WTC11 (cell line): ENCODE results near the gene TFPI2. TPM values are rescaled to one million over a fixed set of nuclear protein-coding genes. Genes with fewer than 3 reads are reported as not detected.

Experiments
- ATAC-seq: fragments of 200-7000 bp; cut with Tn5 transposase; 2 replicates; pipeline ENCODE4 v1.10.0; 2021; ENCODE audit warnings: mild to moderate bottlenecking, moderate library complexity
- CTCF ChIA-PET: fragments of 300-600 bp; sonication (Branson Sonifier 250); formaldehyde crosslinking; loops from one replicate; lab custom pipeline; 2021; ENCODE audit warnings: antibody characterized with exemption; lab: Charles Lee
- POLR2A ChIA-PET: fragments of 350-600 bp; sonication (Branson Sonifier 250); formaldehyde crosslinking; loops from one replicate; lab custom pipeline; 2021; ENCODE audit warnings: antibody characterized with exemption; lab: Charles Lee
- DNase-seq: peaks from one replicate; pipeline ENCODE4 v3.0.0; 2021; ENCODE audit warnings: low spot score
- H3K27ac Mint-ChIP-seq: 2 replicates; pipeline ENCODE4 v1.8.0; 2021; ENCODE audit warnings: mixed read lengths
- H3K27me3 Mint-ChIP-seq: 2 replicates; pipeline ENCODE4 v1.8.0; 2021; ENCODE audit warnings: low read depth, mild to moderate bottlenecking, moderate library complexity, mixed read lengths
- H3K36me3 Mint-ChIP-seq: 2 replicates; pipeline ENCODE4 v1.8.0; 2021; ENCODE audit warnings: mixed read lengths
- H3K4me1 Mint-ChIP-seq: 2 replicates; pipeline ENCODE4 v1.8.0; 2022; ENCODE audit warnings: mixed read lengths
- H3K4me3 Mint-ChIP-seq: 2 replicates; pipeline ENCODE4 v1.8.0; 2021; ENCODE audit warnings: mild to moderate bottlenecking, moderate library complexity, mixed read lengths
- H3K9me3 Mint-ChIP-seq: 2 replicates; pipeline ENCODE4 v1.8.0; 2021; ENCODE audit warnings: mixed read lengths
- CBFB ChIP-seq: sonication (generic); formaldehyde crosslinking; IDR thresholded peaks from 2 replicates; pipeline ENCODE4 v1.8.1; 2022; ENCODE audit warnings: mild to moderate bottlenecking, low read depth, missing genetic modification reagents
- CREB1 ChIP-seq: sonication (generic); formaldehyde crosslinking; IDR thresholded peaks from 2 replicates; pipeline ENCODE4 v1.8.0; 2023; ENCODE audit warnings: mild to moderate bottlenecking, missing genetic modification reagents
- CREM ChIP-seq: sonication (generic); formaldehyde crosslinking; IDR thresholded peaks from 2 replicates; pipeline ENCODE4 v1.8.1; 2022; ENCODE audit warnings: mild to moderate bottlenecking, missing genetic modification reagents, moderate library complexity
- ELF4 ChIP-seq: sonication (generic); formaldehyde crosslinking; IDR thresholded peaks from 2 replicates; pipeline ENCODE4 v1.8.1; 2022; ENCODE audit warnings: low read depth, mild to moderate bottlenecking, moderate library complexity, missing genetic modification reagents
- FOXP1 ChIP-seq: sonication (generic); formaldehyde crosslinking; IDR thresholded peaks from 2 replicates; pipeline ENCODE4 v1.8.0; 2022; ENCODE audit warnings: missing genetic modification reagents, mild to moderate bottlenecking, moderate library complexity, borderline replicate concordance
- HMGA2 ChIP-seq: fragments of 250-450 bp; sonication (Bioruptor Pico); IDR thresholded peaks from 2 replicates; pipeline ENCODE4 v1.4.0; 2021; ENCODE audit warnings: mild to moderate bottlenecking, moderate library complexity
- JAZF1 ChIP-seq: fragments of 250-450 bp; sonication (Bioruptor Pico); IDR thresholded peaks from 2 replicates; pipeline ENCODE4 v1.9.0; 2021; ENCODE audit warnings: moderate library complexity, mild to moderate bottlenecking, inconsistent platforms
- JUN ChIP-seq: sonication (generic); formaldehyde crosslinking; IDR thresholded peaks from 2 replicates; pipeline ENCODE4 v1.8.0; 2023; ENCODE audit warnings: mild to moderate bottlenecking, missing genetic modification reagents
- NR2C2 ChIP-seq: sonication (generic); formaldehyde crosslinking; IDR thresholded peaks from 2 replicates; pipeline ENCODE4 v1.8.0; 2022; ENCODE audit warnings: mild to moderate bottlenecking, missing genetic modification reagents
- PRRX2 ChIP-seq: fragments of 250-450 bp; sonication (Bioruptor Pico); IDR thresholded peaks from 2 replicates; pipeline ENCODE4 v1.8.0; 2021; ENCODE audit warnings: mild to moderate bottlenecking
- RELA ChIP-seq: sonication (generic); formaldehyde crosslinking; IDR thresholded peaks from 2 replicates; pipeline ENCODE4 v1.8.1; 2022; ENCODE audit warnings: missing genetic modification reagents, mild to moderate bottlenecking, borderline replicate concordance
- SMAD4 ChIP-seq: sonication (generic); formaldehyde crosslinking; IDR thresholded peaks from 2 replicates; pipeline ENCODE4 v1.8.0; 2022; ENCODE audit warnings: mild to moderate bottlenecking, missing genetic modification reagents
- TEAD4 ChIP-seq: sonication (generic); formaldehyde crosslinking; IDR thresholded peaks from 2 replicates; pipeline ENCODE4 v1.8.0; 2022; ENCODE audit warnings: mild to moderate bottlenecking, missing genetic modification reagents
- ZBTB21 ChIP-seq: sonication (generic); formaldehyde crosslinking; IDR thresholded peaks from 2 replicates; pipeline ENCODE4 v1.8.1; 2023; ENCODE audit warnings: mild to moderate bottlenecking, missing genetic modification reagents, borderline replicate concordance
- ZNF138 ChIP-seq: sonication (generic); formaldehyde crosslinking; conservative IDR thresholded peaks from 2 replicates; pipeline ENCODE4 v1.8.1; 2022; ENCODE audit warnings: mild to moderate bottlenecking, moderate library complexity, missing genetic modification reagents
- ZNF263 ChIP-seq: sonication (generic); formaldehyde crosslinking; IDR thresholded peaks from 2 replicates; pipeline ENCODE4 v1.8.1; 2022; ENCODE audit warnings: low read depth, mild to moderate bottlenecking, moderate library complexity, missing genetic modification reagents
- total RNA-seq: library from RNA; stranded (reverse); gene quantifications from 3 replicates; pipeline ENCODE4 v1.2.3, GENCODE V29; 2021
- TF ChIP-seq, protein P1 (sequence below): fragments of 250-450 bp; sonication (Bioruptor Pico); IDR thresholded peaks from 2 replicates; pipeline ENCODE4 v1.8.0; 2021; ENCODE audit warnings: mild to moderate bottlenecking
- TF ChIP-seq, protein P2 (sequence below): fragments of 250-450 bp; sonication (Bioruptor Pico); IDR thresholded peaks from 2 replicates; pipeline ENCODE4 v1.9.0; 2021; ENCODE audit warnings: mild to moderate bottlenecking, borderline replicate concordance
- TF ChIP-seq, protein P3 (sequence below): sonication (generic); formaldehyde crosslinking; conservative IDR thresholded peaks from 2 replicates; pipeline ENCODE4 v1.8.1; 2023; ENCODE audit warnings: mild to moderate bottlenecking, low read depth, missing genetic modification reagents, moderate library complexity
- TF ChIP-seq, protein P4 (sequence below): sonication (generic); formaldehyde crosslinking; IDR thresholded peaks from 2 replicates; pipeline ENCODE4 v1.8.1; 2023; ENCODE audit warnings: mild to moderate bottlenecking, missing genetic modification reagents
- TF ChIP-seq, protein P5 (sequence below): sonication (generic); formaldehyde crosslinking; IDR thresholded peaks from 2 replicates; pipeline ENCODE4 v1.8.1; 2023; ENCODE audit warnings: mild to moderate bottlenecking, moderate library complexity, missing genetic modification reagents
- TF ChIP-seq, protein P6 (sequence below): sonication (generic); formaldehyde crosslinking; conservative IDR thresholded peaks from 2 replicates; pipeline ENCODE4 v1.8.1; 2022; ENCODE audit warnings: mild to moderate bottlenecking, missing genetic modification reagents
- TF ChIP-seq, protein P7 (sequence below): fragments of 250-450 bp; sonication (Bioruptor Pico); IDR thresholded peaks from 2 replicates; pipeline ENCODE4 v1.9.0; 2021; ENCODE audit warnings: mild to moderate bottlenecking

TFPI2 gene
- total RNA-seq, 1 experiment from 2014 or later, result 10.4 TPM

DNA sequence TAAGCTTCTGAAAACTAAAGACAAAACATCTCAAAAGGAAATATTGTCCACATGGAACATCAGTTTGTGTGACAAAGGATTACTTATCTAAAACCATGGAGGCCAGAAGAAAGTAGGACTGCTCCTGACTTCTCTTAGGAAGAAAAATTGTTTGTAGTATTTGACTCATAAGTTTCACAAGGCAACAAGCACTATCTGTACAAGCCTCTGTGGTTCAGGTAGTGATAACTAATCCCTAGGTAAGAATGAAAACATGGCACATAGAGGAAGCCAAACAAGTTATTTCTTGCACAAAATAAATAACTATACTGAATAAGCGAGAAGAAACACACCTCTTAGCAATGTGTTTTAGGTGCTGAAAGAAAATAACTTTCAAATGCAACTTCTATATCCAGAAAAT lies 30.3 kb downstream of the TFPI2 start:
- ATAC-seq, result no peak
- no peak for TF ChIP-seq HMGA2 (CRISPR knock-in tag)
- TF ChIP-seq, protein P1, sequence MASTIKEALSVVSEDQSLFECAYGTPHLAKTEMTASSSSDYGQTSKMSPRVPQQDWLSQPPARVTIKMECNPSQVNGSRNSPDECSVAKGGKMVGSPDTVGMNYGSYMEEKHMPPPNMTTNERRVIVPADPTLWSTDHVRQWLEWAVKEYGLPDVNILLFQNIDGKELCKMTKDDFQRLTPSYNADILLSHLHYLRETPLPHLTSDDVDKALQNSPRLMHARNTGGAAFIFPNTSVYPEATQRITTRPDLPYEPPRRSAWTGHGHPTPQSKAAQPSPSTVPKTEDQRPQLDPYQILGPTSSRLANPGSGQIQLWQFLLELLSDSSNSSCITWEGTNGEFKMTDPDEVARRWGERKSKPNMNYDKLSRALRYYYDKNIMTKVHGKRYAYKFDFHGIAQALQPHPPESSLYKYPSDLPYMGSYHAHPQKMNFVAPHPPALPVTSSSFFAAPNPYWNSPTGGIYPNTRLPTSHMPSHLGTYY (CRISPR knock-in tag), result no peak
- TF ChIP-seq, protein P2, sequence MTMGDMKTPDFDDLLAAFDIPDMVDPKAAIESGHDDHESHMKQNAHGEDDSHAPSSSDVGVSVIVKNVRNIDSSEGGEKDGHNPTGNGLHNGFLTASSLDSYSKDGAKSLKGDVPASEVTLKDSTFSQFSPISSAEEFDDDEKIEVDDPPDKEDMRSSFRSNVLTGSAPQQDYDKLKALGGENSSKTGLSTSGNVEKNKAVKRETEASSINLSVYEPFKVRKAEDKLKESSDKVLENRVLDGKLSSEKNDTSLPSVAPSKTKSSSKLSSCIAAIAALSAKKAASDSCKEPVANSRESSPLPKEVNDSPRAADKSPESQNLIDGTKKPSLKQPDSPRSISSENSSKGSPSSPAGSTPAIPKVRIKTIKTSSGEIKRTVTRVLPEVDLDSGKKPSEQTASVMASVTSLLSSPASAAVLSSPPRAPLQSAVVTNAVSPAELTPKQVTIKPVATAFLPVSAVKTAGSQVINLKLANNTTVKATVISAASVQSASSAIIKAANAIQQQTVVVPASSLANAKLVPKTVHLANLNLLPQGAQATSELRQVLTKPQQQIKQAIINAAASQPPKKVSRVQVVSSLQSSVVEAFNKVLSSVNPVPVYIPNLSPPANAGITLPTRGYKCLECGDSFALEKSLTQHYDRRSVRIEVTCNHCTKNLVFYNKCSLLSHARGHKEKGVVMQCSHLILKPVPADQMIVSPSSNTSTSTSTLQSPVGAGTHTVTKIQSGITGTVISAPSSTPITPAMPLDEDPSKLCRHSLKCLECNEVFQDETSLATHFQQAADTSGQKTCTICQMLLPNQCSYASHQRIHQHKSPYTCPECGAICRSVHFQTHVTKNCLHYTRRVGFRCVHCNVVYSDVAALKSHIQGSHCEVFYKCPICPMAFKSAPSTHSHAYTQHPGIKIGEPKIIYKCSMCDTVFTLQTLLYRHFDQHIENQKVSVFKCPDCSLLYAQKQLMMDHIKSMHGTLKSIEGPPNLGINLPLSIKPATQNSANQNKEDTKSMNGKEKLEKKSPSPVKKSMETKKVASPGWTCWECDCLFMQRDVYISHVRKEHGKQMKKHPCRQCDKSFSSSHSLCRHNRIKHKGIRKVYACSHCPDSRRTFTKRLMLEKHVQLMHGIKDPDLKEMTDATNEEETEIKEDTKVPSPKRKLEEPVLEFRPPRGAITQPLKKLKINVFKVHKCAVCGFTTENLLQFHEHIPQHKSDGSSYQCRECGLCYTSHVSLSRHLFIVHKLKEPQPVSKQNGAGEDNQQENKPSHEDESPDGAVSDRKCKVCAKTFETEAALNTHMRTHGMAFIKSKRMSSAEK (CRISPR knock-in tag), result no peak
- TF ChIP-seq, protein P3, sequence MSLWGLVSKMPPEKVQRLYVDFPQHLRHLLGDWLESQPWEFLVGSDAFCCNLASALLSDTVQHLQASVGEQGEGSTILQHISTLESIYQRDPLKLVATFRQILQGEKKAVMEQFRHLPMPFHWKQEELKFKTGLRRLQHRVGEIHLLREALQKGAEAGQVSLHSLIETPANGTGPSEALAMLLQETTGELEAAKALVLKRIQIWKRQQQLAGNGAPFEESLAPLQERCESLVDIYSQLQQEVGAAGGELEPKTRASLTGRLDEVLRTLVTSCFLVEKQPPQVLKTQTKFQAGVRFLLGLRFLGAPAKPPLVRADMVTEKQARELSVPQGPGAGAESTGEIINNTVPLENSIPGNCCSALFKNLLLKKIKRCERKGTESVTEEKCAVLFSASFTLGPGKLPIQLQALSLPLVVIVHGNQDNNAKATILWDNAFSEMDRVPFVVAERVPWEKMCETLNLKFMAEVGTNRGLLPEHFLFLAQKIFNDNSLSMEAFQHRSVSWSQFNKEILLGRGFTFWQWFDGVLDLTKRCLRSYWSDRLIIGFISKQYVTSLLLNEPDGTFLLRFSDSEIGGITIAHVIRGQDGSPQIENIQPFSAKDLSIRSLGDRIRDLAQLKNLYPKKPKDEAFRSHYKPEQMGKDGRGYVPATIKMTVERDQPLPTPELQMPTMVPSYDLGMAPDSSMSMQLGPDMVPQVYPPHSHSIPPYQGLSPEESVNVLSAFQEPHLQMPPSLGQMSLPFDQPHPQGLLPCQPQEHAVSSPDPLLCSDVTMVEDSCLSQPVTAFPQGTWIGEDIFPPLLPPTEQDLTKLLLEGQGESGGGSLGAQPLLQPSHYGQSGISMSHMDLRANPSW, result no peak
- no peak for TF ChIP-seq TEAD4 (CRISPR knock-in tag)
- TF ChIP-seq JUN (CRISPR knock-in tag), result no peak
- TF ChIP-seq PRRX2, result no peak
- no peak for TF ChIP-seq FOXP1 (CRISPR knock-in tag)
- TF ChIP-seq NR2C2 (CRISPR knock-in tag), result no peak
- TF ChIP-seq SMAD4 (CRISPR knock-in tag), result no peak
- TF ChIP-seq CREB1 (CRISPR knock-in tag), result no peak
- TF ChIP-seq RELA (CRISPR knock-in tag), result no peak
- TF ChIP-seq ZBTB21, result no peak
- TF ChIP-seq ELF4, result no peak
- TF ChIP-seq ZNF138 (CRISPR knock-in tag), result no peak
- TF ChIP-seq JAZF1 (CRISPR knock-in tag), result no peak
- H3K9me3 Mint-ChIP-seq, result 0 out of 2 replicates have a peak, but pooled peaks cover 4% of the 10 kb centered on the region
- ChIA-PET POLR2A (no interaction called here), CTCF (no interaction called here)
- no peaks in the 10 kb centered on the region for H3K4me1 Mint-ChIP-seq
- H3K36me3 Mint-ChIP-seq, result no peaks in the 10 kb centered on the region
- H3K4me3 Mint-ChIP-seq, result no peak overlapping the region
- no peak for DNase-seq
- H3K27ac Mint-ChIP-seq, result no peak overlapping the region
- no peaks in the 10 kb centered on the region for H3K27me3 Mint-ChIP-seq

DNA sequence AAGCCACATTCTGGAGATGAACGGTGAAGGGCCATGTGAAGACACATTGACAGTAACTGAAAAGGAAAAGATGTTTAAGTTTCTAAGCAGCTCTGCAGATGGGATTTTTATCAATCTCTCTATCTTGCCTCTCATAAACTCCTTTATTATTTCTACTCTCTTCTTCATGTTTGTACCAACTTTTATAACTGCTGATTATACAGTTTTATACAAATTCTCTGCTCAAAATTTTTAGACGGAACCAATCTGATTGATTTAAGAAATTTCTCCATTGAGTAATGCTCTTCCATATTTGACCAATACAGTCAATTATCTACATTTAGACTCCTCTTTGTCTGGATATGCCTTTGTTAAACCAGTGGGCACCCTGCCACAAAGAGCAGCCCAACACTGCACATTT lies 31.7 kb downstream of the TFPI2 start:
- ATAC-seq (no peak), DNase-seq (no peak)
- CTCF ChIA-PET, result no interaction called here
- Mint-ChIP-seq H3K36me3 (no peaks in the 10 kb centered on the region), H3K9me3 (no peaks in the 10 kb centered on the region), H3K4me3 (no peak overlapping the region), H3K27ac (no peak overlapping the region), H3K4me1 (no peaks in the 10 kb centered on the region), H3K27me3 (no peaks in the 10 kb centered on the region; the same call in 1 of the 2 replicates)
- POLR2A ChIA-PET, result no interaction called here
- TF ChIP-seq ZNF263 (CRISPR knock-in tag), result no peak

DNA sequence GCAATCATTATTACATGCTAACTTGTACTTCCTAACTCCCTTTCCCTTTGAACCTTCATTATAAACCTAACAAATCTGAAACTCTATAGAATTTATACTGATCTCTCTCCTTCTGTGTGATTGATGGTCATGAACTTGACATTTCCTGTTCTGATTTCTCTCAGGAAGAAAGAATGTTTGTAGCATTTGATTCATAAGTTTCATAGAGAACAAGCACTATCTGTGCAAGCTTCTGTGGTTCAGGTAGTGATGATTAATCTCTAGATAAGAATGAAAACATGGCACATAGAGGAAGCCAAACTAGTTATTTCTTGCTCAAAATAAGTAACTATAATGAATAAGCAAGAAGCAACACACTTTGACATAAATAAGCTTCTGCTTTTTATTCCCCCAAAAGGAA lies 34.2 kb downstream of the TFPI2 start:
- no peak for ATAC-seq
- Mint-ChIP-seq H3K27me3 (no peaks in the 10 kb centered on the region; the same call in 1 of the 2 replicates), H3K27ac (no peak overlapping the region), H3K36me3 (no peaks in the 10 kb centered on the region), H3K4me1 (no peaks in the 10 kb centered on the region), H3K4me3 (no peak overlapping the region), H3K9me3 (no peaks in the 10 kb centered on the region)
- DNase-seq, result no peak
- ChIA-PET POLR2A (no interaction called here), CTCF (no interaction called here)
- TF ChIP-seq CBFB (CRISPR knock-in tag) (no peak), JUN (CRISPR knock-in tag) (no peak), CREM (CRISPR knock-in tag) (no peak)
- TF ChIP-seq, protein P4, sequence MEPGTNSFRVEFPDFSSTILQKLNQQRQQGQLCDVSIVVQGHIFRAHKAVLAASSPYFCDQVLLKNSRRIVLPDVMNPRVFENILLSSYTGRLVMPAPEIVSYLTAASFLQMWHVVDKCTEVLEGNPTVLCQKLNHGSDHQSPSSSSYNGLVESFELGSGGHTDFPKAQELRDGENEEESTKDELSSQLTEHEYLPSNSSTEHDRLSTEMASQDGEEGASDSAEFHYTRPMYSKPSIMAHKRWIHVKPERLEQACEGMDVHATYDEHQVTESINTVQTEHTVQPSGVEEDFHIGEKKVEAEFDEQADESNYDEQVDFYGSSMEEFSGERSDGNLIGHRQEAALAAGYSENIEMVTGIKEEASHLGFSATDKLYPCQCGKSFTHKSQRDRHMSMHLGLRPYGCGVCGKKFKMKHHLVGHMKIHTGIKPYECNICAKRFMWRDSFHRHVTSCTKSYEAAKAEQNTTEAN (CRISPR knock-in tag), result no peak
- TF ChIP-seq, protein P5, sequence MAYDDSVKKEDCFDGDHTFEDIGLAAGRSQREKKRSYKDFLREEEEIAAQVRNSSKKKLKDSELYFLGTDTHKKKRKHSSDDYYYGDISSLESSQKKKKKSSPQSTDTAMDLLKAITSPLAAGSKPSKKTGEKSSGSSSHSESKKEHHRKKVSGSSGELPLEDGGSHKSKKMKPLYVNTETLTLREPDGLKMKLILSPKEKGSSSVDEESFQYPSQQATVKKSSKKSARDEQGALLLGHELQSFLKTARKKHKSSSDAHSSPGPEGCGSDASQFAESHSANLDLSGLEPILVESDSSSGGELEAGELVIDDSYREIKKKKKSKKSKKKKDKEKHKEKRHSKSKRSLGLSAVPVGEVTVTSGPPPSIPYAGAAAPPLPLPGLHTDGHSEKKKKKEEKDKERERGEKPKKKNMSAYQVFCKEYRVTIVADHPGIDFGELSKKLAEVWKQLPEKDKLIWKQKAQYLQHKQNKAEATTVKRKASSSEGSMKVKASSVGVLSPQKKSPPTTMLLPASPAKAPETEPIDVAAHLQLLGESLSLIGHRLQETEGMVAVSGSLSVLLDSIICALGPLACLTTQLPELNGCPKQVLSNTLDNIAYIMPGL (CRISPR knock-in tag), result no peak
- TF ChIP-seq, protein P6, sequence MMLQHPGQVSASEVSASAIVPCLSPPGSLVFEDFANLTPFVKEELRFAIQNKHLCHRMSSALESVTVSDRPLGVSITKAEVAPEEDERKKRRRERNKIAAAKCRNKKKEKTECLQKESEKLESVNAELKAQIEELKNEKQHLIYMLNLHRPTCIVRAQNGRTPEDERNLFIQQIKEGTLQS (CRISPR knock-in tag), result no peak
- TF ChIP-seq, protein P7, sequence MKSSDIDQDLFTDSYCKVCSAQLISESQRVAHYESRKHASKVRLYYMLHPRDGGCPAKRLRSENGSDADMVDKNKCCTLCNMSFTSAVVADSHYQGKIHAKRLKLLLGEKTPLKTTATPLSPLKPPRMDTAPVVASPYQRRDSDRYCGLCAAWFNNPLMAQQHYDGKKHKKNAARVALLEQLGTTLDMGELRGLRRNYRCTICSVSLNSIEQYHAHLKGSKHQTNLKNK (CRISPR knock-in tag), result no peak
